Activated naive CD8-positive, alpha-beta T cell treated with anti-CD3 and anti-CD28 coated beads, Interleukin-2, amount 50 U/mL, for 24 hours (primary cell): ENCODE measurements around the gene IL1RL2.

Source experiments
- ATAC-seq: fragments of 150-1000 bp; cut with Tn5 transposase; one replicate; pipeline ENCODE4 v1.10.0; 2021
- DNase-seq: peaks from one replicate; pipeline ENCODE4 v3.0.0; 2021
- H3K27ac Mint-ChIP-seq: one replicate; pipeline ENCODE4 v1.8.0; 2021; ENCODE audit warnings: mild to moderate bottlenecking, mixed read lengths
- H3K27me3 Mint-ChIP-seq: one replicate; pipeline ENCODE4 v1.8.0; 2021; ENCODE audit warnings: mixed read lengths
- H3K36me3 Mint-ChIP-seq: one replicate; pipeline ENCODE4 v1.8.0; 2021; ENCODE audit warnings: low read depth, mixed read lengths
- H3K4me1 Mint-ChIP-seq: one replicate; pipeline ENCODE4 v1.8.0; 2021; ENCODE audit warnings: mixed read lengths
- H3K4me3 Mint-ChIP-seq: one replicate; pipeline ENCODE4 v1.8.0; 2021; ENCODE audit warnings: mild to moderate bottlenecking, moderate library complexity, mixed read lengths
- H3K9me3 Mint-ChIP-seq: one replicate; pipeline ENCODE4 v1.8.0; 2021; ENCODE audit warnings: mixed read lengths

IL1RL2 gene

GRCh38 chr2:102186791-102187495 is at the start of gene IL1RL2:
Gene IL1RL2 (plus strand): TSS chr2:102187023. CDS start chr2:102187868, 845 bp downstream.
- H3K27ac Mint-ChIP-seq, result peak within 1 kb of the TSS; percentile 82
- peaks cover 7% of the 10 kb centered on the region for H3K9me3 Mint-ChIP-seq
- peaks cover 34% of the 10 kb centered on the region for H3K27me3 Mint-ChIP-seq
- DNase-seq (peak; percentile 16), ATAC-seq (peak; percentile 37)
- peaks cover 3% of the 10 kb centered on the region for H3K36me3 Mint-ChIP-seq
- peaks cover 23% of the 10 kb centered on the region for H3K4me1 Mint-ChIP-seq
- peak within 1 kb of the TSS; percentile 63 for H3K4me3 Mint-ChIP-seq

- peak overlapping the region; percentile 84 for H3K27ac Mint-ChIP-seq
- H3K4me1 Mint-ChIP-seq, result peaks cover 53% of the 10 kb centered on the region
- ATAC-seq, result peak; percentile 93
- H3K4me3 Mint-ChIP-seq, result no peak overlapping the region
- peaks cover 29% of the 10 kb centered on the region for H3K9me3 Mint-ChIP-seq
- peaks cover 32% of the 10 kb centered on the region for H3K27me3 Mint-ChIP-seq
- H3K36me3 Mint-ChIP-seq, result peaks cover 19% of the 10 kb centered on the region
- DNase-seq, result no peak
Observed at GRCh38 chr2:102137138-102137537, 49.7 kb upstream of the IL1RL2 start.

- H3K4me1 Mint-ChIP-seq, result peaks cover 57% of the 10 kb centered on the region
- DNase-seq, result no peak
- ATAC-seq, result peak; percentile 12
- H3K27ac Mint-ChIP-seq, result peak overlapping the region; percentile 84
- peaks cover 27% of the 10 kb centered on the region for H3K9me3 Mint-ChIP-seq
- peaks cover 36% of the 10 kb centered on the region for H3K27me3 Mint-ChIP-seq
- peak overlapping the region; percentile 22 for H3K4me3 Mint-ChIP-seq
- peaks cover 22% of the 10 kb centered on the region for H3K36me3 Mint-ChIP-seq
Observed at GRCh38 chr2:102138331-102138730, 48.5 kb upstream of the IL1RL2 start.

DNA sequence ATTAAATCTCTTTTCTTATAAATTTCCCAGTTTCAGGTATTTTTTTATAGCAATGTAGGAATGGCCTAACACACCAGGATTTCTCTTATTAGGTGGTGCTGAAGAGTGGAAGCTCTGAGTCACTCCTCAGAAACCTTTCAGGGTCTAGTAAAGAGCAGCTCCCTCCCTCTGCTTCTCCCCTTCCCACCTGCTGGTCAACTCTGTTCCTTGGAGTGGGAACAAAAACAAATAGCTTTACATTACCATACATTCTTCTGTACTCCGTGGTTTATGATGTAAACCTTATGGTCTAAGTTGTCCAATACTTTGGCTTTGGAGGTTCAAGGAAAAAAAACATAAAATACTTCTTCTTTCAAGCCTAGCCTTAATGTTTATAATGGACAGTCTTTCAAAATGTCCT is 47.0 kb upstream of the IL1RL2 start:
- H3K4me1 Mint-ChIP-seq, result peaks cover 57% of the 10 kb centered on the region
- H3K27ac Mint-ChIP-seq, result peak overlapping the region; percentile 84
- DNase-seq (no peak), ATAC-seq (no peak)
- H3K4me3 Mint-ChIP-seq, result no peak overlapping the region
- peaks cover 38% of the 10 kb centered on the region for H3K9me3 Mint-ChIP-seq
- H3K27me3 Mint-ChIP-seq, result peaks cover 41% of the 10 kb centered on the region
- peaks cover 37% of the 10 kb centered on the region for H3K36me3 Mint-ChIP-seq

- Mint-ChIP-seq H3K4me3 (no peak overlapping the region), H3K36me3 (peaks cover 41% of the 10 kb centered on the region), H3K4me1 (peaks cover 57% of the 10 kb centered on the region), H3K27me3 (peaks cover 43% of the 10 kb centered on the region), H3K27ac (no peak overlapping the region), H3K9me3 (peaks cover 44% of the 10 kb centered on the region)
- DNase-seq (no peak), ATAC-seq (no peak)
Observed at GRCh38 chr2:102140377-102140776, 46.4 kb upstream of the IL1RL2 start.

- ATAC-seq, result no peak
Observed at GRCh38 chr2:102141011-102141943, 45.5 kb upstream of the IL1RL2 start.

GRCh38 chr2:102141970-102142828 is 44.6 kb upstream of the IL1RL2 start, which contains the start of gene IL1R1:
Gene IL1R1 (plus strand): TSS chr2:102142746. CDS start chr2:102157725, 14,979 bp downstream.
- DNase-seq, result no peak
- ATAC-seq, result peak; percentile 30

More at GRCh38 chr2:102141011-102141943, 45.5 kb upstream of the IL1RL2 start:
- no peak for DNase-seq
- H3K9me3 Mint-ChIP-seq, result peaks cover 53% of the 10 kb centered on the region
- H3K27me3 Mint-ChIP-seq, result peaks cover 43% of the 10 kb centered on the region
- peaks cover 57% of the 10 kb centered on the region for H3K4me1 Mint-ChIP-seq
- no peak overlapping the region for H3K4me3 Mint-ChIP-seq
- no peak overlapping the region for H3K27ac Mint-ChIP-seq
- H3K36me3 Mint-ChIP-seq, result peaks cover 50% of the 10 kb centered on the region

DNA sequence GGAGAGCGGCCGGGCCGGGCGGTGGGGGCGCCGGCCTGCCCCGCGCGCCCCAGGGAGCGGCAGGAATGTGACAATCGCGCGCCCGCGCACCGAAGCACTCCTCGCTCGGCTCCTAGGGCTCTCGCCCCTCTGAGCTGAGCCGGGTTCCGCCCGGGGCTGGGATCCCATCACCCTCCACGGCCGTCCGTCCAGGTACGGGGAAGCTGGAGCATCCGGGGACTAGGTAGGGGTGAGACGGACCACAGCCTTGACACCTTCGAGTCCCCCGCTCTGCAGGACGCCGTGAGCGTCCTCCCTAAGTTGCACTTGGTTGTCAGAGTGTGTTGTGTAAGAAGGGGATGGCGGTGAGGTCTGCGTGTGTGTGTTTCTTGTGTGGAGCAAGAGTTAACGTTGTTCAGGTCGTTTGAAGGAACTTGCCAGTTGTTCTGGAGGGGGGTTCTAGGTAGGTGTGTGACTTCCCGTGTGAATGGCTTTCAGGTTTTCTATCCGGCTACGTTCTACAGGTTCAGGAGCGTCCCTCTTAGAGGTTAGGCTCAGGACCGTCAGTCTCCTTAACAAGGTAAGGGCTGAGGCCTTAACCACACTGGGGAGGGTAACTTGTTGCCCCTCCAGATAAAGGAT is 43.9 kb upstream of the IL1RL2 start:
- Mint-ChIP-seq H3K27ac (peak overlapping the region; percentile 78), H3K9me3 (peaks cover 61% of the 10 kb centered on the region), H3K4me1 (peaks cover 56% of the 10 kb centered on the region), H3K27me3 (peaks cover 45% of the 10 kb centered on the region), H3K4me3 (peak overlapping the region; percentile 71), H3K36me3 (peaks cover 56% of the 10 kb centered on the region)
- ATAC-seq (no peak), DNase-seq (no peak)

More at GRCh38 chr2:102141970-102142828, 44.6 kb upstream of the IL1RL2 start, which contains the start of gene IL1R1:
- peaks cover 55% of the 10 kb centered on the region for H3K36me3 Mint-ChIP-seq
- H3K9me3 Mint-ChIP-seq, result peaks cover 57% of the 10 kb centered on the region
- peak within 1 kb of the TSS; percentile 78 for H3K27ac Mint-ChIP-seq
- H3K27me3 Mint-ChIP-seq, result peaks cover 43% of the 10 kb centered on the region
- peak within 1 kb of the TSS; percentile 71 for H3K4me3 Mint-ChIP-seq
- H3K4me1 Mint-ChIP-seq, result peaks cover 56% of the 10 kb centered on the region

DNA sequence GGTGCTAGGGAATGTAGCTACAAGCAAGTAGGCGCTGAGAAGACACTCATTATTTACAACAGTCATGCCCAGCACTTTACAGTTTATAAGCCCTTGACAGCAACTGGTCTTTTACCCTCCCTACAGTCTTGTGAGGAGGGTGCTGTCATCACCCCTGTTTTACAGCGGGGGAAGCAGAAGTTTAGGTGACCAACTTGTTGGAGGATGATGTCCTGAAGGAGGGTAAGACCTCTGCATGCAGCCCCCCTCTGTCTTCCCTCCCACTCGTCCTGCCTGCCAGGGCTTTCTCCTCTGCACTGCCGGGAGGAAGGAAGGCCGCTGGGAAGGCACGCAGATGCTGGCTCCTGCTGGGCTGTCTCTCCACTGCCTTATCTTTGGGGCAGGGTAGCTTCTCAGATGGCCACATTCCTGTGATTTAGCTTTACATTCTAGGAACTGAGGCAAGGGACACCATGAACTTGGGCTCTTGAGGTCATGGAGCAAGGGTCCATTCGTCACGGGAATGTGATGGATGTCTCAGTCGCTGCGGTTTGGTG is 43.3 kb upstream of the IL1RL2 start:
- peaks cover 56% of the 10 kb centered on the region for H3K4me1 Mint-ChIP-seq
- ATAC-seq, result no peak
- peaks cover 46% of the 10 kb centered on the region for H3K27me3 Mint-ChIP-seq
- H3K4me3 Mint-ChIP-seq, result peak overlapping the region; percentile 71
- H3K36me3 Mint-ChIP-seq, result peaks cover 56% of the 10 kb centered on the region
- peaks cover 61% of the 10 kb centered on the region for H3K9me3 Mint-ChIP-seq
- H3K27ac Mint-ChIP-seq, result peak overlapping the region; percentile 78
- no peak for DNase-seq

DNA sequence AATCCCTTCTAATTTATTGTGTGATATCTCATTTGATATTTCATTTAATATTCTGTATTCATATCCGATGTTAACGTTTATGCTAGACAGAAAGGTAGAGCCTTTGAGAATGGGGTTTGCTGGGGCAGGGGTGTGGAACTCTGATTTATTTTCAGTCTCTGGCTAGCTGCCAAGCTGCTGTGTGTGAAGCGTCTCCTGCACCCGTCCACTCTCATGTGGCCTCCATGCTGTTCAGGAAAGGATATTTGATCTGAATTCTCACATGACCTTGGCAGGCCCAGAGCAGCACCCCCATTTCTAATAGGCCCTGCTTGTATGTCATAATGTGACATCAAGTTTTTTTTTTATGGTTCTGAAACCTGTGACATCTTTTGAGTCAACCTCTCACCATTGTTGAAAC is 42.7 kb upstream of the IL1RL2 start:
- no peak overlapping the region for H3K27ac Mint-ChIP-seq
- peaks cover 46% of the 10 kb centered on the region for H3K27me3 Mint-ChIP-seq
- peaks cover 55% of the 10 kb centered on the region for H3K4me1 Mint-ChIP-seq
- peaks cover 61% of the 10 kb centered on the region for H3K36me3 Mint-ChIP-seq
- ATAC-seq (no peak), DNase-seq (no peak)
- peaks cover 65% of the 10 kb centered on the region for H3K9me3 Mint-ChIP-seq
- no peak overlapping the region for H3K4me3 Mint-ChIP-seq

- no peak overlapping the region for H3K4me3 Mint-ChIP-seq
- H3K4me1 Mint-ChIP-seq, result peaks cover 46% of the 10 kb centered on the region
- peaks cover 46% of the 10 kb centered on the region for H3K27me3 Mint-ChIP-seq
- H3K9me3 Mint-ChIP-seq, result peaks cover 62% of the 10 kb centered on the region
- peaks cover 61% of the 10 kb centered on the region for H3K36me3 Mint-ChIP-seq
- no peak overlapping the region for H3K27ac Mint-ChIP-seq
- no peak for ATAC-seq
- no peak for DNase-seq
Observed at GRCh38 chr2:102145107-102145506, 41.7 kb upstream of the IL1RL2 start.

GRCh38 chr2:102145934-102146333 is 40.9 kb upstream of the IL1RL2 start:
- Mint-ChIP-seq H3K4me3 (no peak overlapping the region), H3K9me3 (peaks cover 66% of the 10 kb centered on the region), H3K27me3 (peaks cover 38% of the 10 kb centered on the region), H3K27ac (no peak overlapping the region), H3K36me3 (peaks cover 61% of the 10 kb centered on the region), H3K4me1 (peaks cover 41% of the 10 kb centered on the region)
- ATAC-seq (no peak), DNase-seq (no peak)

DNA sequence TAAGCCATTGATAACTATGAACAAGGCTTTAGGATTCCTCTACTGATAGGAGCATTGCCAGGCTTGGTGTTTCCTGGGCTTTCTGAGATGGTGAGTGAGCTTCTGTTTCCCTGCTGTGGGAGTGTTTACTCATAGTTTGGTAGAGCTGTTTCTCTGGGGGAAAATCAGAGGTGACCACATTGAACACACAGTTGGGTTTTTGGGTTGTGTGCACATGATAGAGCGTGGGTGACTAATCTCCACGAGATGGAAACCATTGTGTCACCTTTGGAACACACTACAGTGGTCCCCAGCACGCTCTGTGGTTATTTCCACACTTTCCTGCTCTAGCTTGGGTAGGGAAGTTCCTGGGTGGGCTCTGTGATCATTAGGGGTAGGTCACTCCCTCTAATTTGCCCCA is 38.9 kb upstream of the IL1RL2 start:
- Mint-ChIP-seq H3K27me3 (peaks cover 23% of the 10 kb centered on the region), H3K4me1 (peaks cover 29% of the 10 kb centered on the region), H3K4me3 (peak overlapping the region; percentile 62), H3K36me3 (peaks cover 60% of the 10 kb centered on the region), H3K9me3 (peaks cover 75% of the 10 kb centered on the region), H3K27ac (peak overlapping the region; percentile 92)
- ATAC-seq (peak; percentile 94), DNase-seq (peak; percentile 65)
